ENCODE measurements around the gene ARPC2.

ARPC2 gene

GRCh38 chr2:218260166-218260565 is 43.2 kb downstream of the ARPC2 start:
- DNase-seq (ENCODE audit: low read depth), result no peak
- TF ChIP-seq CTCF (conservative IDR thresholded peaks at IDR 0.05; ENCODE audit: low read depth, low read length), result no peak
- no peak overlapping the region for H3K4me3 ChIP-seq (ENCODE audit: low read length)

- TF ChIP-seq CTCF (conservative IDR thresholded peaks at IDR 0.05; ENCODE audit: low read depth, low read length), result no peak
- H3K4me3 ChIP-seq (ENCODE audit: low read length), result no peak within 1 kb of the TSS
- no peak for DNase-seq (ENCODE audit: low read depth)
Measured at GRCh38 chr2:218260742-218261422, 43.9 kb downstream of the ARPC2 start, which contains the start of gene GPBAR1. Gene GPBAR1, plus strand, starts transcription at chr2:218261015. Its CDS starts 1,710 bp downstream, at chr2:218262725.

GRCh38 chr2:218261423-218262236 is 44.6 kb downstream of the ARPC2 start:
- H3K4me3 ChIP-seq (ENCODE audit: low read length), result no peak overlapping the region
- no peak for DNase-seq (ENCODE audit: low read depth)
- no peak for TF ChIP-seq CTCF (conservative IDR thresholded peaks at IDR 0.05; ENCODE audit: low read depth, low read length)

GRCh38 chr2:218262237-218262600 is 45.2 kb downstream of the ARPC2 start:
- H3K4me3 ChIP-seq (ENCODE audit: low read length), result no peak overlapping the region

GRCh38 chr2:218262631-218263586 is 45.9 kb downstream of the ARPC2 start:
- no peak for DNase-seq (ENCODE audit: low read depth)
- H3K4me3 ChIP-seq (ENCODE audit: low read length), result no peak overlapping the region
- no peak for TF ChIP-seq CTCF (conservative IDR thresholded peaks at IDR 0.05; ENCODE audit: low read depth, low read length)

More at GRCh38 chr2:218262237-218262600, 45.2 kb downstream of the ARPC2 start:
- TF ChIP-seq CTCF (conservative IDR thresholded peaks at IDR 0.05; ENCODE audit: low read depth, low read length), result no peak
- no peak for DNase-seq (ENCODE audit: low read depth)

- DNase-seq (ENCODE audit: low read depth), result no peak
- H3K4me3 ChIP-seq (ENCODE audit: low read length), result no peak overlapping the region
- TF ChIP-seq CTCF (conservative IDR thresholded peaks at IDR 0.05; ENCODE audit: low read depth, low read length), result no peak
Measured at GRCh38 chr2:218263817-218264641, 47.0 kb downstream of the ARPC2 start.

All from retinal pigment epithelial cell (primary cell).